GM18505 (cell line): ENCODE results near the gene NCS1.

Source experiments
- ATAC-seq: cut with Tn5 transposase; IDR thresholded peaks from one replicate; pipeline ENCODE4 v1.9.1; 2021; ENCODE audit not compliant: unreplicated experiment
- POLR2A ChIP-seq: IDR thresholded peaks from 4 replicates; pipeline ENCODE4 v1.6.1; 2011; ENCODE audit warnings: borderline replicate concordance; ENCODE audit not compliant: insufficient read depth, insufficient read length; ENCODE audit errors: extremely low read depth

NCS1 gene

DNA sequence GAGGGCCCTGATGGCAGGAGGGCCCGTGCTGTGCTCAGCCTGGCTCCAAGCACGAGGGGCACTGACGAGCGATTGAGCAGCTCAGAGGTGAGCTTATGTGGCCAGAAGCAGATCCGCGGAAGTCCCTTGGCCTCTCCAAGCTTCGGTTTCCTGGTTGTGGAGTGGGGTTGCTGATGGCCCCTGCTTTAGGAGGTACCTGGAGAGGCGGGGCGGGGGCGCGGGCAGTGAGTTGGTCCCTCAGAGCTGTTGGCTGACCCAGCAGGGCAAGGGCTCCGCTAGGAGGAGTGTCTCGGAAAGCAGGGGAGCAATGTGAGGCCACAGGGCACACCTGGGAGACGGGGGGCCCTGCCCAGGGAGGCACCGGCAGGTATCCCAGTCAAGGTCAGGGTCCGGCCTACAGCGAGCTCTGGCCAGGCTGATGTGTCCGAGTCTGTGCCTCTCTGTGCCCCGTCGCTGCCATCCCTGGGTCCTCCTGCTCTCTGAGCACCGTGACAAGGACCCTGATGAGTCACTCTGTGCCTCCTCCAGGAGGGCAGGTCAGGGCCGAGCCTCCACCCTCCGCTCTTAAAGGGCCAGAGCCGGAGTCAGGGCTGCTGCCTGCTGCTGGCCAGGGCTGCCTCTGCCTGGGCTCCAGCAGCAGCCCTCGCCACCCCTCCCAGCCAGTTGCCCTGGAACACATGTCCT, 14.8 kb downstream of the NCS1 start:
- no peak for TF ChIP-seq POLR2A
- no peak for ATAC-seq

GRCh38 chr9:130187523-130187846, 15.3 kb downstream of the NCS1 start:
- no peak for ATAC-seq
- TF ChIP-seq POLR2A, result no peak

GRCh38 chr9:130188860-130189481, 16.8 kb downstream of the NCS1 start:
- TF ChIP-seq POLR2A, result no peak
- no peak for ATAC-seq

DNA sequence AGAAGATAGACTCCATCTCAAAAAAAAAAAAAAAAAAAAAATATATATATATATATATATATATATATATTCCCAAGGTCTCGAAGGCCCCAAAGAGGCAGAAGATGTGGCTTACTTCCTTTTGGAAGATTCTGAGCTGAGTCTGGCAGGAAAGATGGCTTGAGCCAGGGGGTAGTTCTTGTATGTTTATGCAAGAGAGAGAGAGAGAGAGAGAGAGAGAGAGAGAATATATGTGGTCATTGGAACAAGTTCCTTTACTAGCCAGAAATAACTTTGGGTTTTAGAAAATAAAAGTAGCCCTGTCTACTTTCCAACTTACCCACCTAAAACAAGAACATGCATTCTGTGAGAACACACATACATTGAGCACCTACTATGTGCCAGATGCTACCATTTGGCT, 17.6 kb downstream of the NCS1 start:
- no peak for TF ChIP-seq POLR2A
- ATAC-seq, result no peak

- TF ChIP-seq POLR2A, result no peak
- ATAC-seq, result no peak
These were observed 19.0 kb downstream of the NCS1 start for GRCh38 chr9:130191068-130191748.

- no peak for TF ChIP-seq POLR2A
- no peak for ATAC-seq
These were observed 19.5 kb downstream of the NCS1 start for GRCh38 chr9:130191749-130192120.

DNA sequence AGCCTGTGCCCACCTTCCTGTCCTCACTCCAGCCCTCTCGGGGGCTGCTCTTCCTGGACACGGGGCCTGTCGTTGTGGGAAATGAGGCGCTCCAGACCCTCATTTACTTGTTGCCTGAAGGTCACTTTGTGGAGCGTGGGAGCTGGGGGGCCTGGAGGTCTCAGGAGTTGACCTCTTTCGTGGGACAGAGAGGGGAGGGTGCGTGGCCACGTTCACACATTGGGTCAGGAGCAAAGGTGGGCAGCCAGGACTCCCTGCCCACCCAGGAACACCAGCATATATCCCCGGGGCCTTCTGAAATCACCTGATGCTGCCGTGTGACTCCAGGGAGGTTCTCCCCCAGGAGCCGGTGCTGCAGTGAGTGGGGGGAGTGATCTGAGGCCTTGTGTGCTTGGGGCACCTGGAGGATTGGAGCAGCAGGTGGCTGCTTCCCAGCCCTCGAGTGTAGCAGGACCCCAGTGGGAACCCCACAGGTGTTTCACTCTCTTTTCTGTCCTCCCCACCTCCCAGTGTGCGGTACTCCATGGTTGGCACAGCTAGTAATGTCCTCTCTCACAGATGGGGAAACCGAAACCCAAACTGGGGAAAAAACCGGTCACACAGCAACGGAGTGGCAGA, 20.3 kb downstream of the NCS1 start:
- ATAC-seq, result no peak
- TF ChIP-seq POLR2A, result no peak

DNA sequence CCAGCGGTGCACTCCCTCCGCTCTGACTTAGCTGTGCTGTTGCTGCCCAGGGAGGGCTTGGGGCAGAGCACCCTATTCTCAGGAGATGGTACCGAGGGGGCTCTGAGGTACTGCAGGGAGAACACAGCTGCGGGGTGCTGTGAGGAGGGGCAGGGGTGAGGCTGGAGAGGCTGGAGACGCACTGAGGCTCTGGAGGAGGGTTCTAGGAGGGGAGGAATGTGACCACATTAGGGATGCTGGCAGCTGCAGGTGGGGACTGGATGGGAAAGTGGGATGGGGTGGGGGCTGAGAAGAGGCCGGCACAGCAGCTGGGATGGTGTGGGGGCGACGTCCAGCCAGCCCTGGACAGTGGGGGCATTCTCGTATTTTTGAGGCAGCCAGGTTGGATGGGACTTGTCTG, 20.9 kb downstream of the NCS1 start:
- TF ChIP-seq POLR2A, result no peak
- no peak for ATAC-seq

GRCh38 chr9:130193531-130194377, 21.6 kb downstream of the NCS1 start:
- no peak for TF ChIP-seq POLR2A
- ATAC-seq, result no peak

- no peak for ATAC-seq
- no peak for TF ChIP-seq POLR2A
These were observed 22.3 kb downstream of the NCS1 start for GRCh38 chr9:130194378-130194932.

DNA sequence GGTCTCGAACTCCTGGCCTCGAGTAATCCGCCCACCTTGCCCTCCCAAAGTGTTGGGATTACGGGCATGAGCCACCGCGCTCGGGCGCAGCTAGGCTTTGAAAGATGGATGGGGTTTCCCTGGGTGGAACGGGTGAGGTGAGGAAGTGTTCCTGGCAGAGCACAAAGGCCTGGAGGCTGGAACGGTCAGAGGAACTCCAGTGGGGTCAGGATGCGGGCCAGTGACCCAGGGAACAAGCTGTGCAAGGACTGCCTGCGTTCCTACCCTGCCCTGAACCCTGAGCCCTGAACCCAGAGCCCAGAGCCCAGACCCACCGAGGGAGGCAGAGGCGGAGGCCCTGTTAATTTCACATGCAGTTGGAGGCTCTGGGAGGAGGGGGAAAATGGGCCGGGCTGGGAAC, 23.4 kb downstream of the NCS1 start:
- no peak for ATAC-seq
- no peak for TF ChIP-seq POLR2A

DNA sequence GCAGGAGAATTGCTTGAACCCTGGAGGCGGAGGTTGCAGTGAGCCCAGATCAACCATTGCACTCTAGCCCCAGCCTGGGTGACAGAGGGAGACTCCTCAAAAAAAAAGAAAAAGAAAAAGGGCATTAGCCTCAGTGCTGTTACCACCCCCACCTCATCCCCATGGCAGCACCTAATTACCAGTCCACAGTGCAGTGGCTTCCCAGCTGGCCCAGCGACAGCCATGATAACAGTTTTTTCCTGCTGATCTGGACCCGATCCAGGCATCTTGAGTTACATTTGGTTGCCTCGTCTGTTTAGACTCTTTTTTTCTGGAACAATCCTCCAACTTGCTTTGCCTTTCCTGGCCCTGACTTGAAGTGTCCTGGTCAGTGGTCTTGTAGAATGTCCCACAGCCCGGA, 24.4 kb downstream of the NCS1 start:
- no peak for TF ChIP-seq POLR2A
- ATAC-seq, result no peak

GRCh38 chr9:130197386-130197785, 25.2 kb downstream of the NCS1 start:
- no peak for ATAC-seq
- TF ChIP-seq POLR2A, result no peak
